HG03571 (cell line): Measurements from ENCODE around the gene MMP17.

Experiments used
- ATAC-seq: cut with Tn5 transposase; IDR thresholded peaks from one replicate; pipeline ENCODE4 v1.9.1; 2021; ENCODE audit not compliant: unreplicated experiment

MMP17 gene

GRCh38 chr12:131847456-131847855 lies 19.3 kb downstream of the MMP17 start:
- ATAC-seq, result no peak

- ATAC-seq, result no peak
Measured at GRCh38 chr12:131848753-131849152, 20.6 kb downstream of the MMP17 start.

GRCh38 chr12:131849700-131850553 lies 21.7 kb downstream of the MMP17 start:
- ATAC-seq, result no peak

GRCh38 chr12:131850856-131851559 lies 22.8 kb downstream of the MMP17 start:
- no peak for ATAC-seq

GRCh38 chr12:131851741-131852550 lies 23.8 kb downstream of the MMP17 start:
- no peak for ATAC-seq

GRCh38 chr12:131852551-131853299 lies 24.5 kb downstream of the MMP17 start:
- ATAC-seq, result no peak

- ATAC-seq, result no peak
Measured at GRCh38 chr12:131853832-131854797, 25.9 kb downstream of the MMP17 start.

- ATAC-seq, result no peak
Measured at GRCh38 chr12:131854861-131855476, 26.8 kb downstream of the MMP17 start.

GRCh38 chr12:131855521-131856142 lies 27.4 kb downstream of the MMP17 start:
- ATAC-seq, result no peak

GRCh38 chr12:131856366-131857097 lies 28.3 kb downstream of the MMP17 start:
- no peak for ATAC-seq

- no peak for ATAC-seq
Measured at GRCh38 chr12:131857908-131858850, 30.0 kb downstream of the MMP17 start.

- ATAC-seq, result no peak
Measured at GRCh38 chr12:131860472-131861260, 32.5 kb downstream of the MMP17 start.

GRCh38 chr12:131861261-131862083 lies 33.3 kb downstream of the MMP17 start:
- no peak for ATAC-seq

GRCh38 chr12:131862084-131862441 lies 33.9 kb downstream of the MMP17 start:
- ATAC-seq, result no peak

- ATAC-seq, result no peak
Measured at GRCh38 chr12:131862600-131862993, 34.4 kb downstream of the MMP17 start.
